Effector memory CD4-positive, alpha-beta T cell (primary cell): ENCODE measurements around the gene DAPP1.
"Not testable (repeated sequence)": the region's sequence is repeated elsewhere in the genome, so short reads cannot be mapped to it uniquely, and the experiment has no call there.

Experiments
- DNase-seq, 3 donors: peaks; one replicate each; pipeline ENCODE4 v3.0.0-alpha.2; 2020
- H3K27ac ChIP-seq: 2 replicates; pipeline ENCODE4 v1.7.0; 2013; ENCODE audit warnings: mild to moderate bottlenecking, low read length, moderate library complexity; ENCODE audit not compliant: insufficient read depth, poor library complexity, severe bottlenecking
- H3K27me3 ChIP-seq: replicated peaks from 2 replicates; pipeline ENCODE4 v1.7.0; 2013; ENCODE audit warnings: mild to moderate bottlenecking, low read length; ENCODE audit not compliant: insufficient read depth, control insufficient read depth, poor library complexity, severe bottlenecking
- H3K36me3 ChIP-seq: 2 replicates; pipeline ENCODE4 v1.7.0; 2013; ENCODE audit warnings: mild to moderate bottlenecking, low read length, moderate library complexity; ENCODE audit not compliant: control insufficient read depth, insufficient read depth
- H3K4me1 ChIP-seq: 2 replicates; pipeline ENCODE4 v1.7.0; 2013; ENCODE audit warnings: low read length, mild to moderate bottlenecking; ENCODE audit not compliant: control insufficient read depth, insufficient read depth, poor library complexity, severe bottlenecking
- H3K4me3 ChIP-seq: 2 replicates; pipeline ENCODE4 v1.7.0; 2013; ENCODE audit warnings: low read length, low read depth, mild to moderate bottlenecking; ENCODE audit not compliant: insufficient read depth, poor library complexity, severe bottlenecking
- H3K9me3 ChIP-seq: 2 replicates; pipeline ENCODE4 v1.7.0; 2013; ENCODE audit warnings: mild to moderate bottlenecking, low read length, moderate library complexity; ENCODE audit not compliant: control insufficient read depth
- total RNA-seq, 3 donors: gene quantifications; one replicate each; lab custom pipeline; 2026; lab: John Stamatoyannopoulos, UW

The DAPP1 gene, protein sequence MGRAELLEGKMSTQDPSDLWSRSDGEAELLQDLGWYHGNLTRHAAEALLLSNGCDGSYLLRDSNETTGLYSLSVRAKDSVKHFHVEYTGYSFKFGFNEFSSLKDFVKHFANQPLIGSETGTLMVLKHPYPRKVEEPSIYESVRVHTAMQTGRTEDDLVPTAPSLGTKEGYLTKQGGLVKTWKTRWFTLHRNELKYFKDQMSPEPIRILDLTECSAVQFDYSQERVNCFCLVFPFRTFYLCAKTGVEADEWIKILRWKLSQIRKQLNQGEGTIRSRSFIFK
- total RNA-seq: 19.6 to 25.0 (median 20.2) reads per million in 3 donors

DNA sequence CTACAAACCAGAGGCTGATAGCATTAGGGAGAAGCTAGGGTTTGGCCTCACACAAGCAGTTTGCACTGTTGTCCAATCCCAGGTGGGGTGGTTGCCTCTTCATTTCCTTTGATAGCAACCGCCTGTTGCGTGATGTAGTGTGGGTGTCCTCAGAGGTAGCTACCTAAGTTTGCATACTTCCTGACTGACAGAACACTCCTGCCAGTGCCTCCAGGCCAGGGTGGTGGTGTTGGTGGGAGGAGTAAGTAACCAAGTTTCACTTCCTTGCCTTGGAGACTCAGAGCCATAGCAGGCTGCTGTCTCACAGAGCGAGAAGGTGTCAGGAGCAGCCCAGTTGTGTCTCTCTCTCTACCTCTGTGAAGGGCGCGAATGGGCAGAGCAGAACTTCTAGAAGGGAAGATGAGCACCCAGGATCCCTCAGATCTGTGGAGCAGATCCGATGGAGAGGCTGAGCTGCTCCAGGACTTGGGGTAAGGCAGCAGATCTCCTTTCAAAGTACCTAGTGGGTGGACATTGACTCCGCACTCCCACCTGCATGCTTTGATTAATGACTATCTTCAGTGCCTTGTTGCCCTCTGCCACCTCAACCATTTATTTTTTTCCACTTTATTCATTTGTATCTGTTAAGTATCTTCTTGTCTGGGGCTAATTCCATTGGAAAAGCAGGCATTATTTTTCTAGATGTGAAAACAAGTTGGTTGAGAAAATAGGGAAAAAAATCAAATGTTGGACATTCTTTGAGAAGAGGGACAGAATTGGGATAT is at the start of gene DAPP1:
Gene DAPP1 (plus strand): TSS at position 283 of the 764 bp plus-strand sequence. CDS start 87 bp downstream, at position 370.
- DNase-seq: peak; percentile 56 to 69 (median 68)

DNA sequence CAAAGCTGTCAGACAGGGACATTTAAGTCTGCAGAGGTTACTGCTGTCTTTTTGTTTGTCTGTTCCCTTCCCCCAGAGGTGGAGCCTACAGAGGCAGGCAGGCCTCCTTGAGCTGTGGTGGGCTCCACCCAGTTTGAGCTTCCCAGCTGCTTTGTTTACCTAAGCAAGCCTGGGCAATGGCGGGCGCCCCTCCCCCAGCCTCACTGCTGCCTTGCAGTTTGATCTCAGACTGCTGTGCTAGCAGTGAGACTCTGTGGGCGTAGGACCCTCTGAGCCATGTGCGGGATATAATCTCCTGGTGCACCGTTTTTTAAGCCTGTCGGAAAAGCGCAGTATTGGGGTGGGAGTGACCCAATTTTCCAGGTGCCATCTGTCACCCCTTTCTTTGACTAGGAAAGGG is 45.8 kb upstream of the DAPP1 start:
- H3K36me3 ChIP-seq, H3K9me3 ChIP-seq, DNase-seq, H3K4me3 ChIP-seq, H3K27me3 ChIP-seq, H3K4me1 ChIP-seq, H3K27ac ChIP-seq: not testable (repeated sequence)

More for the DNA sequence above, at the start of gene DAPP1:
- H3K27ac ChIP-seq: peak within 1 kb of the TSS; percentile 62
- peak within 1 kb of the TSS; percentile 54 for H3K4me3 ChIP-seq
- H3K36me3 ChIP-seq: no peaks in the 10 kb centered on the region
- no peaks in the 10 kb centered on the region for H3K9me3 ChIP-seq
- H3K27me3 ChIP-seq: no peaks in the 10 kb centered on the region
- peaks cover 15% of the 10 kb centered on the region for H3K4me1 ChIP-seq

DNA sequence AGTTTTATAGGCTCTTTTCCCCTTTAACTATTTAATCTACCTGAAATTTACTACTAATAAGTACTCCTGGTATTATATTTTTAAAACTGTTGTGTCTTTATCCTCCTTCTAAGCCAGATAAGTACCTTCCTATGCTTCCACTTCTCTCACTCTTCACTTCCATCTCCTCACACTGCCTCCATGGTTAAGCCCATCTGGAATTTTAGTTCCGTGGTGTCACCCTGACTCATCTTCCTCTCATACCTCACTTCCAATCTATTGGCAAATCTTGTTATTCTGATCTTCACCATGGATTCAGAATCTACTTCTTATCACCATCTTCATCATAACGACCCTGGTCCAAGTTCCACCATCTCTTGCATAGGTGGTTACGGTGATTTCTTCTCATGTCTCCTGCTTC is 32.7 kb upstream of the DAPP1 start:
- Histone ChIP-seq H3K4me3 (no peak overlapping the region), H3K36me3 (no peaks in the 10 kb centered on the region), H3K4me1 (no peaks in the 10 kb centered on the region), H3K9me3 (no peaks in the 10 kb centered on the region), H3K27ac (no peak overlapping the region), H3K27me3 (no peaks in the 10 kb centered on the region)
- DNase-seq: no peak

DNA sequence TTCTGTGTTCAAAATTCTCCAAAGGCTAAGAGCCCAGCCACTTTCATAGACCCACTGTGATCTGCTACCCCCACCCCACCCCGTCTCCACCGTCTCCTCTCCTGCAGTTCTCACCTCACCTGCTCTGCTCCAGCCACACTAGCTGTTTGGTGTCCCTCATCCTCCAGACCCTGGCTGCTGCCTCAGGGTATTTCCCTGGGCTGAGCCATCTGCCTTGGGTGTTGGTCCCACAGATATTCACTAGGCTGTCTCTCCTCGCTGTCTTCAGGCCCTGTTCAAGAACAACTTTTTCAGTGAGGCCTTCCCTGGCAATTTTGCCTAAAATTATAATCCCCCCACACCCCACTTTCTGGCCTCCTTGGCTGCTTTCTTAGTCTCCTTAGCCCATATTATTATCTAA is 31.8 kb upstream of the DAPP1 start:
- H3K9me3 ChIP-seq: no peaks in the 10 kb centered on the region
- H3K27ac ChIP-seq: no peak overlapping the region
- H3K4me1 ChIP-seq: no peaks in the 10 kb centered on the region
- no peaks in the 10 kb centered on the region for H3K27me3 ChIP-seq
- no peak overlapping the region for H3K4me3 ChIP-seq
- no peaks in the 10 kb centered on the region for H3K36me3 ChIP-seq
- DNase-seq: no peak

DNA sequence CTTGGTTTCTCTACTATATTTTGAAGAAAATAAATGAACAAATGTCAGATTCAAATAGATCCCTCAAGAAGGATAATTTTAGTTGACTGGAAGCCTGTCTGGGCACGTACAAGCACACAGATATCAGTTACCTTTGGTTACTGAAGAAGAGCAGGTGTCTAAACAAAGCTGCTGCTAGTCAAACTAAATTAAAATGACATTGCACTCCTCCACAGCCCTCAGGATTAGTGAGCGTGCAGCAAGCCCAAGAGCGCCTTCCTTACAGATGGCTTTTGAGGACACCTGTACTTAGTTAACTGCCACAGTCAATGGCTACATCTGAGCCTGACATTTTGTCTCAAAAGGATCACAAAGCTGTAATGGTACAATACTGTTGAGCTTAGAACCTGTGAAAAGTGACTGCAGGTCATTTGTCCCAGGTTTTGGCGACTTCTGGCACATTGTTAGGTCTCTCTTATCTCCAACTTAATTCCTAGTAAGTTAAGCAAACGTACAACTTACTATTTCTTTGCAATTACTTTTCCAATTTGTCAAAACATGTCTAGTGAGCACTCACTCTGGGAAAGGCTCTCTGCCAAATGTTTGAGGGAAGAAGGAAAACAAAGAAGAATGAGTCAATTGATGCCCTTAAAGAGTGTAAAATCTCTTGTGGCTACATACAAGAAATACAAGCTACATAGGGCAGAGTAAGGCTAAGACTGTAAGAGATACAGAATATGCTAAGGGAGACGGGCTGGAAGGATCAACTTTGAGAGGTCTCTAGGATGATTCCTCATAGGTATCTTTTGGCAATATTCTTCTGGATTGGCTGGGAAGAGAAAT is 25.6 kb upstream of the DAPP1 start:
- no peak overlapping the region for H3K27ac ChIP-seq
- no peaks in the 10 kb centered on the region for H3K4me1 ChIP-seq
- no peaks in the 10 kb centered on the region for H3K36me3 ChIP-seq
- no peaks in the 10 kb centered on the region for H3K27me3 ChIP-seq
- DNase-seq: no peak
- no peak overlapping the region for H3K4me3 ChIP-seq
- no peaks in the 10 kb centered on the region for H3K9me3 ChIP-seq

DNA sequence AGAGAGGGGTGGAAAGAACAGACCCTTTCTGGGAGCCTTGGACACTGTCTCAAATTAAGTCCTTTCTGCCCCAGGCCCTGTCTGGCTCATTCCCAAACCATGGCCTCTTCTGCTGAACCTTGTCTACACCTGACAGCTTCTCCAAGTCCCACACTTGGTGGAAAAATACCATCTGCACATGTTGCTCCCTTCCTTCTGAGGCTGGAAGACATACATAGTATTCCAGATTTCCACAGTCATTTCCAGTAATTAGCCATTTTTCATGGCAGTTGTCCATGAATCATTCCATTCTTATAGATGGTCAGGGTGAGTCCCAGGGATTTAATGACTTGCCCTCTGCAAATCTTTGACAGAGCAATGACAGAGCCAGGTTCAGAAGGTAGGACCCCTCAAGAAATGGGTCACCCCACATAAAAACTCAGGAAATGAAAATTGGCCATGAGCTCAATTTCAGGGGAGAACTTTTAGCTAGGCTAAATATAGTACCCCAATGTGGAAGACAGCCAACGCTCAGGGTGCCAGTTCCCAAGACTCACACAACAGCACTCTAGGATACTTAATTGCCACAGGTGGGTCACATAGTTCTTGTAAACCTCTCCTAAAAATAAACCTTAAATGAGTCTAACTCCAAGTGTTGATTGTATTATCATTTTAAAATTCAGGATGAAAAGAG is 16.2 kb upstream of the DAPP1 start:
- no peak for DNase-seq
- no peak overlapping the region for H3K4me3 ChIP-seq
- H3K36me3 ChIP-seq: no peaks in the 10 kb centered on the region
- no peaks in the 10 kb centered on the region for H3K9me3 ChIP-seq
- no peaks in the 10 kb centered on the region for H3K4me1 ChIP-seq
- no peaks in the 10 kb centered on the region for H3K27me3 ChIP-seq
- H3K27ac ChIP-seq: no peak overlapping the region

DNA sequence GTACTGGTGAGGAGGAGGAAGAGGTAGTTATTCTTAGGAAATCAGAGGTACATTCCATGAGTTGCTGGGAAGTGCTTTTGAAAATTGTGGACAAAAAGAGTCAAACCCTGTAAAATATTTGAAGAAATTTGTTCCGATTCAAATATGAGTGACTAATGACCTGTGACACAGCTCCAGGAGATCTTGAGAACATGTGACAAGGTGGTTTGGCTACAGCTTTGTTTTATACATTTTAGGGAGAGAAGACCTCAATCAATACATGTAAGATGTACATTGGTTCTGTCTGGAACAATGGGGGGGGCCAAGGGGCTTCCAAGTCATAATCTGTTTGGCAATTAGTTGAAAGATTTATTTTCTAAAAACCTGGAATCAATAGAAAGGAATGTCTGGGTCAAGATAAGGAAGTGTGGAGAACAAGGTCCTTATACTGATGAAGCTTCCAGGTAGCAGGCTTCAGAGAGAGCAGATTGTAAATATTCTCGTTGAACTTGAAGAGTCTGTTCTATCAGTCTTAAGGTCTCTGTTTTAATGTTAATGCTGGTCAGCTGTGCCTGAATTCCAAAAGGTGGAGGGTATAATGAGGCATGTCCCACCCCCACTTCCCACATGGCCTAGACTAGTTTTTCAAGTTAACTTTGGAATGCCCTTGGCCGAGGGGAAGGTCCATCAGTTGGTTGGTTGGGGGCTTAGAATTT is 15.5 kb upstream of the DAPP1 start:
- no peak overlapping the region for H3K4me3 ChIP-seq
- H3K27ac ChIP-seq: no peak overlapping the region
- H3K36me3 ChIP-seq: no peaks in the 10 kb centered on the region
- H3K4me1 ChIP-seq: no peaks in the 10 kb centered on the region
- no peak for DNase-seq
- no peaks in the 10 kb centered on the region for H3K9me3 ChIP-seq
- no peaks in the 10 kb centered on the region for H3K27me3 ChIP-seq

DNA sequence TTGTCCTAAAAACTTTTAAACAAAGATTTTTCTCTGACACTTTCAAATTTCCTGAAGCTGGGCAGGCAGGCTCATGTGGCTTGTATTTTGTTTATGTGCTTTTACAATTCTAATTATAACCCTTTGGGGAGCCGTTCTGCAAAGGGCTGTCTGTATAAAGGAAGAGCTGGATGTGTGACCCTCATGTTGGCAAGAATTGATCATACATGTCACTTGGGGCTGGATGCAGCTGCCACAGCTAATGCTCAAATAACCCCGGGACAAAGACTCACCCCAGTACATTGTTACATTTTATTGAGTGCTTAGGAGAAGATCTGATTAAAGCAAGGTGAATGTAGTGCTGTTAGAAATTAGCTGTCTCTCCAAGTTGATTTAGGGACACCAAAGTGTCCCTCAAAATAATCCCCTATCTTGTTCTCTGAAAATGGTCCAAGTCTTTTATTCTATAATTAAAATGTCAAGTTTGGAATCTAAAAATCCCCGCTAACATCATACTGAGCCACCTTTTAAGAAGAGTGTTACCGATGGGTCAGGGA is 13.0 kb upstream of the DAPP1 start:
- Histone ChIP-seq H3K27me3 (no peaks in the 10 kb centered on the region), H3K4me1 (no peaks in the 10 kb centered on the region), H3K9me3 (no peaks in the 10 kb centered on the region), H3K4me3 (no peak overlapping the region), H3K27ac (no peak overlapping the region), H3K36me3 (no peaks in the 10 kb centered on the region)
- DNase-seq: no peak

DNA sequence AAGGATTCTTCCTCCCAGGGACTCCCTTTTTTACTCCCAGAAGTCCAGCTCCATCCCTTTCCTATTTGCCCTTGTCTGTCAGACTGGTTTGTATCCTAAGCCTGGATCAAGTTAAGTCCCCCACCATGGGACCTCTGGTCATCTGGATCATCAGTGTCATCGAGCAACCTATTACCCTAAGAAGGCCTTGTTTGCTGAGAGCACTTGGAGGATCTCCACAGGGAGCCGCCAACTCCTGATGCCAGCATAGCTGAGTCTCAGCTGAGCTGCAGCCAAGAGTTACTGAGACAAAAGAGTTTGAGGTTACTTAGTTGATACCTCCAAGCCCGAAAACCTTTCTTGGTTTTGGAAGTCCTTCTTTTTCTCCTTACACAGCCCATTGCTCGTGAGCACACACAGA is 10.1 kb upstream of the DAPP1 start:
- H3K36me3 ChIP-seq: no peaks in the 10 kb centered on the region
- H3K9me3 ChIP-seq: no peaks in the 10 kb centered on the region
- no peak overlapping the region for H3K27ac ChIP-seq
- no peak for DNase-seq
- no peak overlapping the region for H3K4me3 ChIP-seq
- no peaks in the 10 kb centered on the region for H3K27me3 ChIP-seq
- no peaks in the 10 kb centered on the region for H3K4me1 ChIP-seq
